ENCODE results near the gene CATSPERE. TPM values are rescaled to one million over a fixed set of nuclear protein-coding genes. Genes with fewer than 3 reads are reported as not detected.

CATSPERE gene
- total and polyA plus RNA-seq, 10 donors, result 0.50 to 4.0 (median 1.1) TPM

DNA sequence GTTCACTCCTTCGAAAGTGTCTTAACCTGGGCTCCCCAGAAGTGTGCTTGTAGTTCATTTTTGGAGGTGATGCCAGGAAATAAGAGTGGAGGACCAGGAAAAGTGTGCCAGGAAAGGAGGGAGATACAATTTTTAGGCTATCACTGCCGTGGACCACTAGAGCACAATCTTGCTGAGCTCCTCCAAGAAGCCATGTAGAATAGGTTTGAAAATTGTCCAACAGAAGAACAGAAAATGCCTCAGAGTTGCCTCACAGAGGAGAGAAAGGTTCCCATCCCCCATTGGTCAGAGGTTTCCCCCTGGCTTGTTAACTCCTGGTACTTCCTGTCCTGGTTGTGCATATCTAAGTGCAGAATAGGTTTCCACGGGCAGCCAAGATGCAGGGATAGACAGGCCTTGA lies 41.6 kb downstream of the CATSPERE start:
- intact Hi-C loops (cut with DNase I; ENCODE audit: low total_unique reads), result no loop called here
- WGBS, 5 donors, result 73 to 84% (median 78%) methylated on average over 3 of the region's 3 CpGs

DNA sequence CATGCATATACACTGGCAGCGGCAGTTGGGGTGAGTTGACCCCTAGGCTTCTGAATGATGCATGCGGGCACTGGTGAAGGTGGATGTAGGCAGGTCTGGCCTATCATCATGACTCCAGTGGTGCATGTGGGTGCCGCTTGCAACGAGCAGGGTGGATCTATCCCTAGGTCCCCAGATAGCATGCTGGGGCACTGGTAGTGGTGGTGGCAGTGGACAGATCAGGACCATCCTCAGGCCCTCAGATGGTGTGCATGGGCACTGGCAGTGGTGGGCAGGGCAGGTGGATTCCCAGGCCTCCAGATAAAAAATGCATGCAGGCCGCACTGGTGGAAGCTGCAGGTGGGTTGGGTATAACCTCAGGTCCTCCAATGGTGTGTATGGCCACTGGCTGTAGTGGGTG lies 52.4 kb downstream of the CATSPERE start:
- intact Hi-C loops (cut with DNase I; ENCODE audit: low total_unique reads), result no loop called here

More for the DNA sequence above, 41.6 kb downstream of the CATSPERE start:
- H3K27ac ChIP-seq, result no peak overlapping the region
- no peak overlapping the region for H3K4me3 ChIP-seq
- H3K9me3 ChIP-seq, result peaks cover 0 to 30% (median 21%) of the 10 kb centered on the region in 8 donors
- TF ChIP-seq, protein P1, sequence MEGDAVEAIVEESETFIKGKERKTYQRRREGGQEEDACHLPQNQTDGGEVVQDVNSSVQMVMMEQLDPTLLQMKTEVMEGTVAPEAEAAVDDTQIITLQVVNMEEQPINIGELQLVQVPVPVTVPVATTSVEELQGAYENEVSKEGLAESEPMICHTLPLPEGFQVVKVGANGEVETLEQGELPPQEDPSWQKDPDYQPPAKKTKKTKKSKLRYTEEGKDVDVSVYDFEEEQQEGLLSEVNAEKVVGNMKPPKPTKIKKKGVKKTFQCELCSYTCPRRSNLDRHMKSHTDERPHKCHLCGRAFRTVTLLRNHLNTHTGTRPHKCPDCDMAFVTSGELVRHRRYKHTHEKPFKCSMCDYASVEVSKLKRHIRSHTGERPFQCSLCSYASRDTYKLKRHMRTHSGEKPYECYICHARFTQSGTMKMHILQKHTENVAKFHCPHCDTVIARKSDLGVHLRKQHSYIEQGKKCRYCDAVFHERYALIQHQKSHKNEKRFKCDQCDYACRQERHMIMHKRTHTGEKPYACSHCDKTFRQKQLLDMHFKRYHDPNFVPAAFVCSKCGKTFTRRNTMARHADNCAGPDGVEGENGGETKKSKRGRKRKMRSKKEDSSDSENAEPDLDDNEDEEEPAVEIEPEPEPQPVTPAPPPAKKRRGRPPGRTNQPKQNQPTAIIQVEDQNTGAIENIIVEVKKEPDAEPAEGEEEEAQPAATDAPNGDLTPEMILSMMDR (IDR thresholded peaks at IDR 0.05 in 8 of 11, conservative IDR thresholded peaks at IDR 0.05 in 3 of 11), result no peak
- no peak for TF ChIP-seq POLR2A (IDR thresholded peaks at IDR 0.05)
- TF ChIP-seq POLR2AphosphoS5 (IDR thresholded peaks at IDR 0.05), result no peak
- no peaks in the 10 kb centered on the region for H3K36me3 ChIP-seq
- H3K4me1 ChIP-seq, result no peaks in the 10 kb centered on the region
- H3K27me3 ChIP-seq (replicated peaks in 1 of 7), result no peaks in the 10 kb centered on the region
- no peak for DNase-seq

DNA sequence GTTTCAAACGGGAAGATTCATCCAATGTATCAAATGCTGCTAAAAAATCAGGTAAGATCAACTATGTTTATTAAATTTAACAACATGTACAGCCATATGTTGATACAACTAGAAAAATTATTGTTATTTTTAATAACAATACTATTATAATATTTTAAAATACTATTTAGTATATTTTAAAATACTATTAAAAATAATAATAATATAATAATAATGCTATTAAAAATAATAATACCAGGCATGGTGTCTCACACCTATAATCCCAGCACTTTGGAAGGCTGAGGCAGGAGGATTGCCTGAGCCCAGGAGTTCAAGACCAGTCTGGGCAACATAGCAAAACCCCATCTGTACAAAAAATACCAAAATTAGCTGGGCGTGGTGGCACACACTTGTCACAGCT lies 54.6 kb downstream of the CATSPERE start:
- Histone ChIP-seq H3K9me3 (peaks cover 0 to 27% (median 22%) of the 10 kb centered on the region in 8 donors), H3K27me3 (replicated peaks in 1 of 7) (no peaks in the 10 kb centered on the region), H3K4me3 (no peak overlapping the region), H3K36me3 (peaks cover 0 to 16% (median 0%) of the 10 kb centered on the region in 6 donors), H3K27ac (no peak overlapping the region), H3K4me1 (no peaks in the 10 kb centered on the region)
- no peak for DNase-seq
- TF ChIP-seq, protein P1 (IDR thresholded peaks at IDR 0.05 in 8 of 11, conservative IDR thresholded peaks at IDR 0.05 in 3 of 11), result no peak
- TF ChIP-seq POLR2A (IDR thresholded peaks at IDR 0.05), result no peak
- no peak for TF ChIP-seq POLR2AphosphoS5 (IDR thresholded peaks at IDR 0.05)
- 89 to 95% (median 92%) methylated on average over 2 of the region's 2 CpGs for WGBS, 5 donors
- intact Hi-C loops (cut with DNase I; ENCODE audit: low total_unique reads), result no loop called here

More for the DNA sequence above, 52.4 kb downstream of the CATSPERE start:
- no peaks in the 10 kb centered on the region for H3K4me1 ChIP-seq
- no peaks in the 10 kb centered on the region for H3K27me3 ChIP-seq (replicated peaks in 1 of 7)
- no peak for DNase-seq
- H3K36me3 ChIP-seq, result peaks cover 0 to 7% (median 0%) of the 10 kb centered on the region in 6 donors
- H3K9me3 ChIP-seq, result peaks cover 0 to 37% (median 27%) of the 10 kb centered on the region in 8 donors
- 94 to 97% (median 95%) methylated on average over 5 of the region's 5 CpGs for WGBS, 5 donors
- no peak for TF ChIP-seq POLR2AphosphoS5 (IDR thresholded peaks at IDR 0.05)
- no peak for TF ChIP-seq POLR2A (IDR thresholded peaks at IDR 0.05)
- TF ChIP-seq, protein P1 (IDR thresholded peaks at IDR 0.05 in 8 of 11, conservative IDR thresholded peaks at IDR 0.05 in 3 of 11), result no peak
- H3K4me3 ChIP-seq, result no peak overlapping the region
- H3K27ac ChIP-seq, result no peak overlapping the region

DNA sequence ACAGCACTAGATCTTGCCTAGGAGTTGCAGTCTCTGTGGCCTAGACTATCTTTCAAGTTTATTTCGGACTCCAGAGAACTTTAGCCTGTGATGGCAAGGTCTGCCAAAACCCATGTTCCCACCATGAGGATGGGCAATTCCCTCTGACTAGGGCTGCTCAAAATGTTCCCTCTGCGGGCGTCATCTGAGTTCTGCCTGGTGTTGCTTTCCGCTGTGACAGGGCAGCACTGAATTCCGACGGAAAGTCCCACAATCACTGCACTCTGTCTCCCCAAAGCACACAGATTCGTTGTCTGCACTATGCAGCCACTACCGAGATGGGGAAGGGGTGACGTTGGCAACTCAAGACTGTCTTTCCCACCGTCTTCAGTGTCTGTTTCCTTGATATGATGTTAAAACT lies 75.2 kb downstream of the CATSPERE start:
- TF ChIP-seq, protein P1 (IDR thresholded peaks at IDR 0.05 in 8 of 11, conservative IDR thresholded peaks at IDR 0.05 in 3 of 11), result no peak
- TF ChIP-seq POLR2AphosphoS5 (IDR thresholded peaks at IDR 0.05) (no peak), POLR2A (IDR thresholded peaks at IDR 0.05) (no peak)
- peaks cover 0 to 7% (median 0%) of the 10 kb centered on the region in 6 donors for H3K36me3 ChIP-seq
- H3K27ac ChIP-seq, result no peak overlapping the region
- no peak overlapping the region for H3K4me3 ChIP-seq
- intact Hi-C loops (cut with DNase I; ENCODE audit: low total_unique reads), result no loop called here
- H3K9me3 ChIP-seq, result peaks cover 0 to 11% (median 4%) of the 10 kb centered on the region in 8 donors
- DNase-seq, result no peak
- H3K27me3 ChIP-seq (replicated peaks in 1 of 7), result no peaks in the 10 kb centered on the region
- H3K4me1 ChIP-seq, result no peaks in the 10 kb centered on the region
- WGBS, 5 donors, result 51 to 79% (median 63%) methylated on average over 8 to 10 of the region's 10 CpGs
